HG03342 (cell line): ENCODE results near the gene FGFBP2.

Experiments
- ATAC-seq: cut with Tn5 transposase; IDR thresholded peaks from one replicate; pipeline ENCODE4 v1.9.1; 2021; ENCODE audit warnings: mild to moderate bottlenecking, moderate library complexity; ENCODE audit not compliant: unreplicated experiment

The FGFBP2 gene

DNA sequence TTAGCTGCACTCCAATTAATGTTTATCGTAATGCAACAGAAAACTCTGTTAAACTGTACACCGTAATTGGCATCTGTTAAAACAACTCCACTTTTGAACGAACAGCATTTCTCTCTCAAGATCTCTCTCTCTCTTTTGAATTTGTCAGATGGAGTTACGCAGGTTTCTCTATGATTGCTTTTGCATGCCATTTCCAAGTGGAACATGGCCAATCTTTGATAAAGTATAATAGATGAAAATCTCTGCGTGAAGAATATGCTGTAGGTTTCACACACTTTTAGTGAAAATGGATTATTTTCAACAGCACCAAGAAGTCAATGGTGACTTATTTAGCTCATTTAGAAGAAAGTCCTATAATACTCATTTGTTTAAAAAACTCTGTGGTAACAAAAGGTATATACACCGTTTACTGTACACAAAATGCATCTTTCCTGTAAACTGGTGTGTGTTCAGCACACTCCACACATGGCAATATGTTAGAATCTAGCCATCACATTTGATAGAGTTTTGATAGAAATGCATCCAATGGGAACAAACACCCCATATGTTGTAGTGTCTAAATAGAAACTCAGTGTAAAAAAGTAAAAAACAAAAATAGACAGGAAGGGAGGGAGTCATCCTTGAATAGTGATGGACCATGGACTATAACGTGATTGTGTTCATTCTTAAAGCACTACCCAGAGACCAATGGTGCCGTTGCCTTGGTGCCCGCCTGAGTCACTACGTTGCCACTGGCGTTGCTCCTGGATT is 5.8 kb upstream of the FGFBP2 start:
- ATAC-seq: no peak

DNA sequence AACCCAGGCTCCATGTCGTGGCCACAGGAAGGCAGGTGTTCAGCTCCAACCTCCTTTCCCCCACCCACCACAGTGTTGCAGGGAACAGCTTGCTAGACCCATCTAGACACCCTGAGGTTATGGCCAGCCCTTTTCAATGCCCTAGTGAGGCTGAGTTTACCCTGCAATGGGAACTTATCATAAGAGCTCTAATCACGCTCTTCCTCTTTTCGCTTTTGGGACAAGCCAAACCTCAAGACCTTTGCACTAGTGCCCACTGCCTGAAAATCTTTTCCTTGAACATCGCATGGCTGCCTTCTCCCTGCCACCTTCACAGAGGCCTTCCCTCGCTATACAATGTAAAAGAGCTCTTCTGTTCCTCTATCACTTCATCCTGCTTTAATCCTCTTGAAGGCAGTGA is 2.4 kb upstream of the FGFBP2 start:
- ATAC-seq: no peak

DNA sequence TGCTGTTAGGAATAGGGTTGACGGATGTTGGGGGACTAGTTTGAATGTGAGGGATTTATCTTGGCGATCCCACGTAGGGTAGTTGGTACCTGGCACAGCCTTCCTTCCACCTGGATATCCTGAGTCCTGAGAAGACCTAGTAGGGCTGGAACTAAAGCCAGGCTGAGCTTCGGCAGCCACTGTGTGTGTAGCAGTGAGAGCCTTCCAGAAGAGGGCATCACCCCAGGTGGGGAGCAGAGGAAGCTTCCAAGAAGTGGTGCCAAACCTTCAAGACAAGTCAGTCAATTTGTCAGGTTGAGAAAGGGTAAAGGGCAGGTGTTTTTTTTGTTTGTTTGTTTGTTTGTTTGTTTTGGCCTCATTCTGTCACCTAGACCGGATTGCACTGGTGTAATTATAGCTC is 1.2 kb upstream of the FGFBP2 start:
- ATAC-seq: no peak

DNA sequence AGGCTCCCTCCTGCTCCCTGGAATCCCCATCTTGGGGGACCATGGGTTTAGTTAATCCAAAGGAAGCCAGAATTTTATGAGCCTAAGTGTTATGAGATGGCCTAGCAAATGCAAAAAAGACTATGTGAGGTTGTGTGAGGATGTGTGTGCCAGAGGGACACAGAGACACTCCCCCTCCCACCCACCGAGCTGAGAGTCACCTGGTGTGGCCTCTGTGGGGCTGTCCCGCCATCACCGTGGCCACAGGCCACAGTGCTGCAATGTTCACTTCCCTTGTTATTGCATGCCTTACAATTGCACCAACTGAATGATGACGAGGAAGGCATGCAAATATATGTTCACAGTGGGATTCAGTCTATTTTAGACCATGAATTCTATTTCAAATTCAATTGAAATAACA is 601 bp upstream of the FGFBP2 start:
- peak; percentile 94 for ATAC-seq

DNA sequence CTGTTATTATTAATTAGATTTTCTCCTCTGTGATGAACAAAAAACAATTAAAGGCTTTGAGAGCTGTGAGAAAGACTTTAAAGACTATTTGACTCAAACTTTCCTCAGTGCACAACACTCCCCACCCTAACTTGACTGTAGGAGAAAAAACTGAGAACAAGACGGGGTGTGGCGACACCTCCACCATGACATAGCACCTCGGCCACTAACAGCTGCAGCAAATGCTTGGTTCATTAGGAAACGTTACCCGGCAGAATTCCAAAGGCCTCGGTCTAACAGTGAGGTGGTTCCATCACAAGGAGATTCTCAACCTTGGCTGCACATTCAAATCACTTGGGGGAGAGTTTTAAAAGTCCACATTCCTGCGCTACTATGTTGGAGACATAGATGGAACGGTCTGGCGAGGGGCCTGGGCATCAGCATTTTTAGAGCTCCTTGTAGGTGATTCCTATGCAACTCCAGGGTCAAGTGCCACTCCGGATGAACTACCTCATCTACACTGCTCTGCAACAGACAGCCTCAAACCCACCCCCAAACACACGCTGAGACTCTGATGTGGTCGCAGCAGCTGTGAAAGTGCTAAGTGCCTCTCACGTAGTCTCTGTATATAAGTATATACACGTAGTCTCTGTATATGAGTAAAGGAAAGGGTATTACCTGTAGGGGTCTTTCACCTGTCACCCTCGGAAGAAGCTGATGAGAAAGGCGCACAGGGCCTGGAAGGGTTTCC is 1.0 kb downstream of the FGFBP2 start:
- ATAC-seq: no peak

DNA sequence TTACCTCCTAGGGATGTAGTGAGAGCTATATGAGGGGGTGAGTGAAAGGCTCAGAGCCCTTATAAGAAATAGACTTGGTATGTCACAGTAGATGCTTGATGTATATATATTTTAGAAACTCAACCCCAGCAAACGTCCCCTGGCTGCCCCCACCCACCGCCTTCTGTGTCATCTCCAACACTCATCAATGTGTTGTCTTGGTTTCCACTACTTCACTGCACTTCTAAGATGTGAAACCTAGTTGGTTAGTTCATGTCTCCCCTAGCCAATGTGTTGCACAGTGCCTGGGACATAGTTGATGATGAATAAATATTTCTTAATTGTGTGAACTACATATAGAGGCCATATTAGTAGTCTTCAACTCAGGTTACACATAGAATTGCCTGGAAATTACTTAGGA is 4.4 kb downstream of the FGFBP2 start:
- ATAC-seq: no peak

DNA sequence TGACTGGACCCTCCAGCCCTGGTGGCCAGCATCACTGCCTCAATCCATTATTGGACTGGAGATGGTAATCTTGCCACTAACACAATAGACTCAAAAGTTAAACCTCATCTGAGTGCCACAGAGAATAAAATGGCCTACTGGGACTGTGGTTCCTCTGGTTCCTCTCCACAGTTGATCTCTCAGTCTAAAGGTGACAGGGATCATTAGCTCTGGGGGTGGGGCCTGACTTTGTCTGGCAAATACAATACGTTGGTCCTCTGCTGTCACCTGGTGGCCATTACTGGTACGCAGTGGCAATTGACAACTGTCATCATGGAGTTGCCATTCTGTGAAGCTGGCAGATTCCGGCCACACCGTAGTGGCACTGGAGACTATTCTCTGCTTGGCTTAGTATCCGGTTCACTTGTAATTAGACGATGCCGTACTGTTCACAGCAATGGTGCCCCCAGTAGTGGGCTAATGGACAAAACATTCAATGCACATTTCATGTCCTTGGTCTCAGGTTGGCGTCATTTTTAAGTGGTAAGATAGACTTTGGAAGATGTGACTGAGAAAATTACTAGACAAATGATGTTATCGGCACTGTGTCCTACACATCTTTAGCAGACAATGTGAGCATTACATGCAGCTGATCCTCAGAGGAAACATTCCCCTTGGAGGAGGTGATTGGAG is 6.7 kb downstream of the FGFBP2 start:
- peak; percentile 98 for ATAC-seq

DNA sequence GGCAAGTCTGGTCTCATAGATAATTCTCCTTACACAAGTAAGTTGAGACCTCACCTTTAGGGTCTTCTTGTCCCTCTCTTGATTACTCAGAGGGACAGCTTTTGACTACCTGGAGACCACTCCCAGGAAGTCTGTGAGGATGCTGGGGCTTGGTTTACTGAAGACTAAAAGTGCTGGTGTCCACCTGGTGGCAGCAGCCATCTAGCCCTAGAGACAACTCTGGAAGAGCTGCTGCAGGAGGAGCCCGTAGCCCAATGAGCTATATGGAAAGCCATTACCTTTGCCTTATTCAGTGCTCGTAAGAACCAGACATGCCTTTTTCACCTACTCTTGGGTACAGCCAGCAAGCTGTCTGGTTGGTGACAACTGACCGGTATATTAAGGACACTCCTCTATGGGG is 7.3 kb downstream of the FGFBP2 start:
- ATAC-seq: no peak

DNA sequence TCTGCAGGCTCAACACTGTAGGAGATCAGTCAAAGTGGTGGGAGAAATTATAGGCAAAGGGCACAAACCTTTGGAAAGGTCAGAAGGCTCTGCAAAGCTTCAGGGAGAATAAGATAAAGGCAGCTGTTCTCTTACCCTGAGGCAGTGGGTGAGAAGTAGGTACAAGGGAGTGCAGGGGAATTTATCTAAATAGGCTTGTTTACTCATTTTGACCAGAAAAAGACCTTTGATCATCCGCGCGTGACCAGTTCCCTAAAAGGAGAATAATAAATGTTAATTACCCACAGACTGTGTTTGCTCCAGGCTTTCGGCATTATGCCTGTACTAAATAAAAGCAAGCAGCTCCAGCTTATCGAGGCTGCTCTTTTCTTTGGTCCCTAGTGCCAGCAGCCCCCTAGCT is 9.3 kb downstream of the FGFBP2 start:
- no peak for ATAC-seq

DNA sequence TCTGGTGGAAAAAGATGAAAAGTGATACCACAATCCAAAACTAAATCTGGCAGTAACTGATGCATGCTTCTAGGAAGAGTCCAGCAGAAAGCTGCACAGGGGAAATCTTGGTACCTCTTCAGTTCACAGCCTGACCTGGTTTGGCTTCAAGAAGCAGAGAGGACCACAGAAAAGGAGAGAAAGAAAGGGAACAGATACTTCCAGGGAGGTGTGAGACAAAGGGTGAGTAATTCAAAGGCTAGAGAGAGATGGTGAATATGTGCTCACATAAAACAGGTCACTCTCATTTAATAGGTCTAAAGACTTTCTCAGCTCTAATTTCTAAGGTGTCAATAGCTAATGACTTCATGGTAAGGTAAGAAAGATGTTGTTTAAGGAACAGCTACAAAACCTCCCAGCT is 11.2 kb downstream of the FGFBP2 start:
- ATAC-seq: no peak

DNA sequence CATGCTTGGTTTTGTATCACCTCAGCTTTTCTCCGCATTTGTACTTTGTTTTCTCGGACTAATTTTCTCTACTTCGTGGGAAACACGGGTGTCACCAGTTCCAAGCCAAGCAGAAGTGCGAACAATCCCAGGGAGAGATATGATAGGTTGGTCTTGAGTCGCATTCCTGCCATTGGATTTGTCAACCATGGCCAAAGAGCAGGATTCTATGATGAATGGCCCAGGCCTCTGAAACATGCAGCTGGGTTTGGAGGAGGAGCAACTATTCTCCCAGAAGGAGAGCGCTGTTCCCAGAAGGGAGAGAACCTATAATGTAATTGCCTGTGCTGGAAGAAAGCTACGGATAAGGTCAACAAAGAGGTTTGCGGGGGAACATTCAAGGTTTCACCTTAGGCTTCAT is 14.1 kb downstream of the FGFBP2 start:
- no peak for ATAC-seq

DNA sequence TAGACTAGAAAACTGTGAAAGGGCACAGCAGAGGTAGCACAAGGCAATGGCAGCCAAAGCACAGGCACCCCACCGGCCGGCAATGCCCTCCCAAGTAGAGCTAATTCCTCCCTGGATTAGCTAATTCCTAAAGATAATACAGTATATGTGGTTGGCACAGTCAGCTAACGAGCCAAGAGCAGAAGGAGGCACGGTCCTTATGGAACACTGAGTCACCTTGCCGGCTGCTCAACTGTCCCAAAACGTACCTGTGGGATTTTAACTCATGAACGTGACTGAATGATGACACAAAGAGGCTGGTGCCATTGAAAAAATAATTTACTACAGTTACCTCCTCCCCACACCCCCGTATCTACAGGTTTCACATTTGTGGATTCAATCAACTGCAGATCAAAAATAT is 15.3 kb downstream of the FGFBP2 start:
- no peak for ATAC-seq

DNA sequence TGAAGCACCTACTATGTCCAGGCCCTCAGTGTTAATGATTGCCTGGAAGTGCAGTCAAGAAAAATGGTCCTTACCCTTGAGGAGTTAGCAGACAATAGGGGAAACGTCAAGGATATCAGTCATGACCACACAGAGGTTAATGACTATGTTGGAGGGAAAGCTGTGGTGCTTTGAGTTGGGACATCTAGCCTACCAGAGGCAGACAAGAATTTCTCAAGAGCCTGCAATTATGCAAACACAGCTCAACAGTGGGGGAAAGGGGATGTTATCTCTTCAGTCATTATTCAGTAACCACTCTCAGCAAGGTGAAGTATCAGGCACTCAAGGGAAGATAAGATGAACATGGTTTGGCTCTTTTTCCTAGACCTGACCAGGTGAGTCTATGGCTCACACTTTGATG is 17.5 kb downstream of the FGFBP2 start:
- ATAC-seq: no peak

DNA sequence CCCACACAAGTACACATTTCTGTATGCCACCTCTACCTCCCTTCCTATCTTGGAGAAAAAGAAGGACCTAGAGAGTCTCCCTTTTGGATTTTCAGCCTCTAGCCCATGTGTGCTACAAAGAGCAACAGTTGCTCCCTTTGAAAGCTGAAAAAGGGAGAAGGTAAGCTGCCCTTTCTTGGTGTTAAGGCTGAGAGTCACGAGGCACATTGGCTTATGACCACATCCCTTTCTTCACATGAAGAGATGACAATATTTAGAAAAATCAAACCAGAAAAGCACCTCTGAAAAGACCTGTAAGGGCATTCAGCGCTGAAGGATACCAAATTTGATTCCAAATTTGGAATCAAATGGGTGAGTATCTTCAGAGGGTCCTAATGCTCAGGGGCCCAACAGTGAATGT is 18.1 kb downstream of the FGFBP2 start:
- no peak for ATAC-seq

DNA sequence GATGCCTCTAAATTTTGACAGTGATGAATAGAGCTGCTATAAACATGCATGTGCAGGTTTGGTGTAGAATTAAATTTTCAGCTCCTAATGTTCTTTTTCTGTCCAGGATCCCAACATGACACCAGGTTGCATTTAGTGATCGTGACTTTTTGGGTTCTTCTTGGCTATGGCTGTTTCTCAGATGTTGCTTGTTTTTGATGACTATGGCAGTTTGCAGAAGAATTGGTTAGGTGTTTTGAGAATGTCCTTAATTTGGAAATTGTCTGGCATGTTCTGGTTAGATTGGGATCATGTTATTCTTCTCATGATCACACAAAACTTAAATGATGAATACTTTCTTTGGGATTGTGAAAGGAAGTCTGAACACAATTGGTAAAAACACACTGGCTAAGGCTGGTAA is 20.7 kb downstream of the FGFBP2 start:
- ATAC-seq: no peak

DNA sequence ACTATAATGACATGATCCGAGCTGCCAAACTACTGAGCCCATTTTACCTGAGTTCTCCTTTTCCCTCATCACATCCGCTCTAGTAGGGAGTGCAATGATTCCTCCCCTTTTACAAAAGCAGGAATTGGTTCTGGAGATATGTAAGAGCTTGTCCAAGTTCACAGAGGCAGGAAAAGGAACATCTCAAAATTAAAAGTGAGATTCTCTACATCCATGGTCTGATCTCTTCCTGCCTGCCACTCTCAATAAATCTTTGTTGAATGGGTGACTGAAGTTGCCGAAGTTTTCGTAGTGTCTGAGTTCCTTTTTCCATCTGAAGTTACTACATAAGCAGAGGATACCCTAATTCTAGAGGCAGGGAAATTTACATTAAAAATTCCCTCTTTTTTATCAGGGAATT is 24.3 kb downstream of the FGFBP2 start, which contains the start of gene FGFBP1:
TSS of gene FGFBP1 (minus strand) at position 101 of the 400 bp plus-strand sequence. CDS start 2,108 bp downstream, outside the sequence.
- ATAC-seq: no peak

DNA sequence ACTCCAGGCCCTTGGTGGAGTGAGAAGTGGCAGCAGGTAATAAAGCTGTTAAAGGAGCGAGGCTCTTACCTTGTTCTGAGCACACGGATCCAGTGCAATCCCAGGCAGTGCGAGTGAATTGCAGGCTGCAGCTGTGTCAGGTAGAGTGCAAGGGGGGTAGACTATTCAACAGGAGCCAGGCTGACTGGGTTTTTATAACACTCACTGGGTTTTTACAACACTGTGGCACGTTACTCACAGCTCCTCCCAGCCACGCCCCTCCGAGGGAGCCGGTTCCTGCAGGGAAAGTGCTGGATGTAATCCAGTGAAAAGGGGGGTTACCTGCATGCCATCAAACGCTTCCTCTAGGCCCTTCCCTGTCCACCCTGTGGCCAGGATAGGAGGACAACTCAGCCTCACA is 24.8 kb downstream of the FGFBP2 start:
- ATAC-seq: no peak

DNA sequence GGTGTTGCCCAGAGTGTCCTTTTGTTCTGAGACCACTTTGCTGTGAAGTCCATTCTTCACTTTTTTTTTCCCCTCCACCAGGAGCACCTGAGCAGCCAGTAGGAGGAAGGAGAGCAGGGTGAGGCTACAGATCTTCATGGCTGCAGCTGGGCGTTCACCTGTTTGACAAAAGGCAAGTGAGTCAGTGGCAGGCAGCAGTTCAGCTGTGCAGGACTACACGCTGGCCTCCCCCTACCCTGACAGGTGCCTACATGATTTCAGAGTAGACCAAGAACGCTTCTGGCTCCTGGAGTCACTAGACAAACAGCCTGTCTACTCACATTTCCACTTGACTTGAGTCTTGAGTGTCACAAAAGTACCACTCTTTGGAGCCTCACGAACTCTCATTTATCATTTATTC is 26.5 kb downstream of the FGFBP2 start:
- no peak for ATAC-seq

DNA sequence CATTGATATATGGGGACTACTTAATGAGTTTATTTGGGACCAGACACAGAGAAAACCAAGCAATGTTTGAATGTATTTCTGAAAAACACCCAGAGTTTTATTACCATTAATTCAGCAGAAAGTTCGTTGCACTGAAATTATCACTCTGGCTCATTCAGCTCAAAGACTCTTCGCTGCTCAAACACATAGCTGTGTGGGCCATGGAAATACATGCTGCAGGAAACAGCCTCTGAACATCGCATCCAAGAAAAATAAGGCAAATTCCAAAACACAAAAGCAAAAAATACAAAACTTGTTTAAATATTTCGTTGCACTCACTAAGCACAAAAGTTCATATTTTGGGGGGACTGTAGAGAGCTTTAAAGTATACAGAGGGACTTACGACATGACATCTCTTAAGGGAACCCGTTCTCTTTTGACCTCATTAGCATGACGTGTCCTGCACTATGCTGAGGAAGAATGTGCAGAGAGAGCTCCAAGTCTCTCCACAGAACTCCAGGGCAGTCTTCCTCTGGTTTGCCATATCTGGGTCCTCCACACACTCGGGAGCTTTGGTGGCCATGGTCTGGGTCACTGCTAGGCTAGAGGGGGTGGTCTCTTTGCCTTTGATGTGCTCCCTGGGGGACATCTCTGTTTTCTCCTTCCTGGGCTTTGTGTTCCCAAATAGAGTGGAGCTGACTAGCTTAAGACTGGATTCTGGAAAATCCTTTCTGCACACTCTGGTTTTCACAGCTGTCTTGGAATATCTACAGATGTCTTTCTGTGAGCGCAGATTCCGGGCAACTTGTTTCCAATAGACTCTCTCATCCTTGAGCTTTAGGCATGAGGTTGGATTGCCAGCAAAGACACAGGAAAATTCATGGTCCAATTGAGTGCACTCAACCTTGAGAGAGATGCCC is 27.2 kb downstream of the FGFBP2 start:
- ATAC-seq: no peak

DNA sequence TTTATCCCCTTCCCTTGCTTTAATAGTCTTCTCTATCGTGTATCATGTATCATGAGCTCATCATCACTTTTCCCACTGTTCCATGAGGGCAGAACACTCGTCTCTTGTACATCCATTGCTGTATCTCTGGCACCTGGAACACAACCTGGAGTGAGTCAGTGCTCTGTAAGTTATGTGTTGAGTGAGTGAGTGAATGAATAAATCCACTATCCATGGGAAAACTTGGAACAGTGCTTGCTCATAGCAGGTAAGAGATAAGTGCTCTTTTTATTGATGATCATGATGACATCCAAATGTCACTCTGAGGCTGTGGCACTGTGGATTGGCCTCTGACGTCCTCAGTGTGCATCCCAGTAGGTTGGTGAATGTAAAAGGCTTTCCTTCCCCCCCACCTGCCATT is 28.7 kb downstream of the FGFBP2 start:
- ATAC-seq: no peak
